Measurements from ENCODE around the gene CFAP410. TPM values are rescaled to one million over a fixed set of nuclear protein-coding genes. Genes with fewer than 3 reads are reported as not detected.

The CFAP410 gene
- total and polyA plus RNA-seq, 2 donors (not counting 3 experiments of a cell fraction or from before 2014, with no cell fraction given) = 7.2 to 12.2 TPM

DNA sequence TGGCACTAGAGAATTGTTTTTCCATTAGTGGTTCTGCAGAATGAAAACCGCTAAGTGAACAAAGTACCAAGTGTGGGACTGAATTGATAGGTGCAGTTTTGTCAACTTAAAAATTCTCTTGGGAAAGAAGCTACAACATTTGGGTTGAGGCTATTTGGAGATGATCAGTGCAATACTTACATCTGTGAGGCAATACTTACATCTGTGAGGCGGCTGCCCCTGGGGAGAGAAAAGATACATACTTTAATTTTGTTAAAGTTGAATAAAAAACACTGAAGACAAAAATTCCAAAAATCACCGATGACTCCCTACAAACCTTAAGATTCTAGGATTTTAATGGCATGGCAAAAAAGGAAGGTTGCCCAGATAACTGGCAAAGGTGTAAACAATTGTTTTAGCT lies 1.7 kb downstream of the CFAP410 start:
- Histone ChIP-seq H3K9ac (replicated peaks; ENCODE audit: extremely low read depth, insufficient read depth, low read length) (no peak overlapping the region), H3K27me3 (ENCODE audit: control insufficient read depth in 2 of 2, insufficient read depth in 2 of 2, low read length in 2 of 2) (no peaks in the 10 kb centered on the region), H3K4me1 (ENCODE audit: control insufficient read depth, extremely low read depth, insufficient read depth, low read length) (peaks cover 14% of the 10 kb centered on the region), H3K9me1 (replicated peaks; ENCODE audit: control insufficient read depth, extremely low read depth, insufficient read depth, low read length) (no peaks in the 10 kb centered on the region), H3K4me2 (ENCODE audit: insufficient read depth, low read length) (no peak overlapping the region), H3K9me3 (replicated peaks; ENCODE audit: control insufficient read depth, insufficient read depth, low read length) (no peaks in the 10 kb centered on the region), H3K36me3 (ENCODE audit: control insufficient read depth in 2 of 2, extremely low read depth in 1 of 2, insufficient read depth in 2 of 2, low read length in 2 of 2) (no peaks in the 10 kb centered on the region), H3K27ac (ENCODE audit: insufficient read depth, low read depth, low read length) (no peak overlapping the region), H3K79me2 (ENCODE audit: control insufficient read depth, insufficient read depth, low read length) (no peaks in the 10 kb centered on the region), H2AFZ (ENCODE audit: low read depth, low read length) (no peak overlapping the region), H3K4me3 (replicated peaks in 1 of 3; ENCODE audit: insufficient read depth in 1 of 3, low read depth in 1 of 3, low read length in 3 of 3) (no peak overlapping the region), H4K20me1 (replicated peaks; ENCODE audit: control insufficient read depth, extremely low read depth, insufficient read depth, low read length) (no peaks in the 10 kb centered on the region)
- POLR2A ChIA-PET = no interaction called here
- CTCF ChIA-PET = interaction anchor here (2.5 kb wide), 1 partner anchor 33 kb away, joined by 7 read pairs; no protein-coding TSS in a partner anchor
- no peak for TF ChIP-seq MYC (IDR thresholded peaks at IDR 0.05; ENCODE audit: low read depth, low read length)
- TF ChIP-seq, protein P1, sequence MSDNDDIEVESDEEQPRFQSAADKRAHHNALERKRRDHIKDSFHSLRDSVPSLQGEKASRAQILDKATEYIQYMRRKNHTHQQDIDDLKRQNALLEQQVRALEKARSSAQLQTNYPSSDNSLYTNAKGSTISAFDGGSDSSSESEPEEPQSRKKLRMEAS (IDR thresholded peaks at IDR 0.05; ENCODE audit: insufficient read depth, insufficient read length) = no peak
- TF ChIP-seq GATA2 (IDR thresholded peaks at IDR 0.05; ENCODE audit: insufficient read depth, insufficient read length, low read depth, low read length) = no peak
- TF ChIP-seq, protein P2, sequence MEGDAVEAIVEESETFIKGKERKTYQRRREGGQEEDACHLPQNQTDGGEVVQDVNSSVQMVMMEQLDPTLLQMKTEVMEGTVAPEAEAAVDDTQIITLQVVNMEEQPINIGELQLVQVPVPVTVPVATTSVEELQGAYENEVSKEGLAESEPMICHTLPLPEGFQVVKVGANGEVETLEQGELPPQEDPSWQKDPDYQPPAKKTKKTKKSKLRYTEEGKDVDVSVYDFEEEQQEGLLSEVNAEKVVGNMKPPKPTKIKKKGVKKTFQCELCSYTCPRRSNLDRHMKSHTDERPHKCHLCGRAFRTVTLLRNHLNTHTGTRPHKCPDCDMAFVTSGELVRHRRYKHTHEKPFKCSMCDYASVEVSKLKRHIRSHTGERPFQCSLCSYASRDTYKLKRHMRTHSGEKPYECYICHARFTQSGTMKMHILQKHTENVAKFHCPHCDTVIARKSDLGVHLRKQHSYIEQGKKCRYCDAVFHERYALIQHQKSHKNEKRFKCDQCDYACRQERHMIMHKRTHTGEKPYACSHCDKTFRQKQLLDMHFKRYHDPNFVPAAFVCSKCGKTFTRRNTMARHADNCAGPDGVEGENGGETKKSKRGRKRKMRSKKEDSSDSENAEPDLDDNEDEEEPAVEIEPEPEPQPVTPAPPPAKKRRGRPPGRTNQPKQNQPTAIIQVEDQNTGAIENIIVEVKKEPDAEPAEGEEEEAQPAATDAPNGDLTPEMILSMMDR (IDR thresholded peaks at IDR 0.05; ENCODE audit: extremely low read depth in 1 of 2, insufficient read depth in 1 of 2, low read depth in 1 of 2, low read length in 2 of 2) = no peak
- no peak for TF ChIP-seq FOS (IDR thresholded peaks at IDR 0.05; ENCODE audit: borderline replicate concordance, insufficient read depth, low read length)
- TF ChIP-seq POLR2AphosphoS5 (IDR thresholded peaks at IDR 0.05; ENCODE audit: insufficient read depth, low read depth, low read length) = no peak
- TF ChIP-seq EZH2 (IDR thresholded peaks at IDR 0.05; ENCODE audit: borderline replicate concordance, low read depth, low read length, severe bottlenecking) = no peak
- no peak for TF ChIP-seq POLR2A (IDR thresholded peaks at IDR 0.05; ENCODE audit: low read depth, low read length)
- TF ChIP-seq JUN (IDR thresholded peaks at IDR 0.05; ENCODE audit: borderline replicate concordance, insufficient read depth, insufficient read length, low read depth) = no peak
- DNase-seq (ENCODE audit: low read depth, low spot score) = no peak
- intact Hi-C loops (cut with micrococcal nuclease) = no loop called here
- BruUV-seq (replicated peaks) = no TSS peak
- dilution Hi-C loops (cut with MboI; ENCODE audit: extremely low pct_ligation_motif_present, low sequenced_read_pairs) = no loop called here
- no peak for FAIRE-seq

Data from endothelial cell of umbilical vein (primary cell).